ENCODE results near the gene TRIM38. TPM values are rescaled to one million over a fixed set of nuclear protein-coding genes. Genes with fewer than 3 reads are reported as not detected.

TRIM38 gene
- polyA plus RNA-seq, 1 donor from 2014 or later = not detected

GRCh38 chr6:25935953-25936352 lies 26.6 kb upstream of the TRIM38 start:
- no peak overlapping the region for H3K4me3 ChIP-seq (ENCODE audit: low read length)
- H3K9me3 ChIP-seq (ENCODE audit: low read length) = no peaks in the 10 kb centered on the region
- no peaks in the 10 kb centered on the region for H3K27me3 ChIP-seq (ENCODE audit: insufficient read depth, low read depth, low read length)
- H3K4me2 ChIP-seq (ENCODE audit: low read length) = no peak overlapping the region
- H3K79me2 ChIP-seq (replicated peaks; ENCODE audit: insufficient read depth, low read length) = no peaks in the 10 kb centered on the region
- H3K9ac ChIP-seq (ENCODE audit: low read length) = no peak overlapping the region
- no peaks in the 10 kb centered on the region for H3F3A ChIP-seq (ENCODE audit: insufficient read depth, low read length, poor library complexity, severe bottlenecking)
- H3K27ac ChIP-seq (ENCODE audit: low read length) = no peak overlapping the region
- H3K36me3 ChIP-seq (ENCODE audit: insufficient read depth, low read length) = no peaks in the 10 kb centered on the region
- H3K9me2 ChIP-seq (ENCODE audit: insufficient read depth, low read length) = no peaks in the 10 kb centered on the region
- no peak overlapping the region for H2AFZ ChIP-seq (ENCODE audit: low read depth, low read length)
- H4K20me1 ChIP-seq (ENCODE audit: insufficient read depth) = no peaks in the 10 kb centered on the region
- no peak for TF ChIP-seq MXI1 (conservative IDR thresholded peaks at IDR 0.05; ENCODE audit: poor library complexity, severe bottlenecking)
- TF ChIP-seq CTCF (IDR thresholded peaks at IDR 0.05; ENCODE audit: poor library complexity, severe bottlenecking) = no peak

- Histone ChIP-seq H3K27ac (ENCODE audit: low read length) (no peak overlapping the region), H3K9ac (ENCODE audit: low read length) (no peak overlapping the region), H3K9me2 (ENCODE audit: insufficient read depth, low read length) (no peaks in the 10 kb centered on the region), H3K4me3 (ENCODE audit: low read length) (no peak overlapping the region), H3K9me3 (ENCODE audit: low read length) (no peaks in the 10 kb centered on the region), H3K4me2 (ENCODE audit: low read length) (no peak overlapping the region), H4K20me1 (ENCODE audit: insufficient read depth) (no peaks in the 10 kb centered on the region), H2AFZ (ENCODE audit: low read depth, low read length) (no peak overlapping the region), H3F3A (ENCODE audit: insufficient read depth, low read length, poor library complexity, severe bottlenecking) (no peaks in the 10 kb centered on the region), H3K27me3 (ENCODE audit: insufficient read depth, low read depth, low read length) (no peaks in the 10 kb centered on the region), H3K79me2 (replicated peaks; ENCODE audit: insufficient read depth, low read length) (no peaks in the 10 kb centered on the region), H3K36me3 (ENCODE audit: insufficient read depth, low read length) (no peaks in the 10 kb centered on the region)
- TF ChIP-seq REST (IDR thresholded peaks at IDR 0.05; ENCODE audit: borderline replicate concordance) (no peak), MXI1 (conservative IDR thresholded peaks at IDR 0.05; ENCODE audit: poor library complexity, severe bottlenecking) (no peak), EZH2 (IDR thresholded peaks at IDR 0.05; ENCODE audit: borderline replicate concordance, insufficient read depth, low read length, poor library complexity, severe bottlenecking) (no peak), POLR2AphosphoS5 (IDR thresholded peaks at IDR 0.05) (no peak), CTCF (IDR thresholded peaks at IDR 0.05; ENCODE audit: poor library complexity, severe bottlenecking) (no peak), EP300 (conservative IDR thresholded peaks at IDR 0.05; ENCODE audit: poor library complexity, severe bottlenecking) (no peak), TAF1 (IDR thresholded peaks at IDR 0.05; ENCODE audit: low read depth) (no peak), SMC3 (conservative IDR thresholded peaks at IDR 0.05; ENCODE audit: poor library complexity) (no peak), RAD21 (conservative IDR thresholded peaks at IDR 0.05) (no peak)
Observed at GRCh38 chr6:25939593-25939992, 23.0 kb upstream of the TRIM38 start.

Data from neural cell (in vitro differentiated cells).